GM12878 (cell line): ENCODE results near the gene SPRED3. TPM values are rescaled to one million over a fixed set of nuclear protein-coding genes. Genes with fewer than 3 reads are reported as not detected.
A peak's percentile ranks its signal among the peaks of the same experiment; 100 is the strongest.

Experiments used
- ATAC-seq: fragments of 200-7000 bp; cut with Tn5 transposase; 3 replicates; pipeline ENCODE4 v1.9.1; 2020; ENCODE audit warnings: mild to moderate bottlenecking, moderate library complexity
- BruUV-seq: library from RNA; stranded (reverse); fragments of 400-500 nt; replicated peaks from 2 replicates; lab custom pipeline; 2021; lab: Mats Ljungman, UMichigan
- CTCF ChIA-PET: fragments of 300-600 bp; sonication (Branson Sonifier 250); formaldehyde crosslinking; extraction: SDS; loops from one replicate; lab custom pipeline; 2021; ENCODE audit warnings: inconsistent platforms; lab: Yijun Ruan, JAX
- POLR2A ChIA-PET: fragments of 350-600 bp; formaldehyde crosslinking; extraction: SDS; loops from one replicate; lab custom pipeline; 2021; ENCODE audit warnings: inconsistent platforms; lab: Charles Lee
- RAD21 ChIA-PET: fragments of 300-600 bp; sonication (Branson Sonifier 250); formaldehyde crosslinking; loops from one replicate; lab custom pipeline; 2023; ENCODE audit warnings: antibody characterized with exemption; ENCODE audit not compliant: unreplicated experiment; lab: Charles Lee
- SMC1A ChIA-PET: fragments of 300-600 bp; sonication (Branson Sonifier 250); formaldehyde crosslinking; loops from one replicate; lab custom pipeline; 2023; ENCODE audit not compliant: unreplicated experiment, uncharacterized antibody; lab: Charles Lee
- DNase-seq: peaks from one replicate; pipeline ENCODE4 v3.0.0-alpha.2; 2011; ENCODE audit warnings: low read depth, low spot score
- FAIRE-seq: peaks from 3 replicates; lab custom pipeline; 2011; peaks lifted over from hg19 to GRCh38; lab: Jason Lieb, UNC
- H2AFZ ChIP-seq: 2 replicates; pipeline ENCODE4 v1.6.0; 2011; ENCODE audit warnings: low read depth, low read length, control low read depth; ENCODE audit not compliant: control insufficient read depth
- H3K27ac ChIP-seq: 2 replicates; pipeline ENCODE4 v1.5.1; 2011; ENCODE audit warnings: control low read depth; ENCODE audit not compliant: control insufficient read depth, insufficient read depth
- H3K27me3 ChIP-seq, 2 experiments: replicated peaks in 1 of 2; 2 replicates each; pipeline versions ENCODE4 v1.6.0 to v1.6.1; 2011; ENCODE audit warnings: low read length in 1 of 2; ENCODE audit not compliant: control insufficient read depth in 2 of 2, insufficient read depth in 2 of 2
- H3K36me3 ChIP-seq, 2 experiments: 2 replicates each; pipeline ENCODE4 v1.5.1; 2011; ENCODE audit warnings: low read length in 1 of 2; ENCODE audit not compliant: control insufficient read depth in 2 of 2, insufficient read depth in 2 of 2
- H3K4me1 ChIP-seq: 2 replicates; pipeline ENCODE4 v1.6.1; 2011; ENCODE audit warnings: mild to moderate bottlenecking, low read length, moderate library complexity, mixed read lengths; ENCODE audit not compliant: control insufficient read depth, insufficient read depth
- H3K4me2 ChIP-seq: 2 replicates; pipeline ENCODE4 v1.6.0; 2011; ENCODE audit warnings: control low read depth; ENCODE audit not compliant: control insufficient read depth, insufficient read depth
- H3K4me3 ChIP-seq: fragments of 200-600 bp; sonication (generic); 2 replicates; pipeline ENCODE4 v1.5.1; 2016
- H3K79me2 ChIP-seq: 2 replicates; pipeline ENCODE4 v1.6.0; 2011; ENCODE audit warnings: low read length; ENCODE audit not compliant: control insufficient read depth, insufficient read depth
- H3K9ac ChIP-seq: 2 replicates; pipeline ENCODE4 v1.8.0; 2011; ENCODE audit warnings: low read length, control low read depth, mixed read lengths; ENCODE audit not compliant: control insufficient read depth, insufficient read depth
- H3K9me3 ChIP-seq: replicated peaks from 3 replicates; pipeline ENCODE4 v1.5.1; 2011; ENCODE audit warnings: mild to moderate bottlenecking, low read length; ENCODE audit not compliant: control insufficient read depth, insufficient read depth
- H4K20me1 ChIP-seq: 2 replicates; pipeline ENCODE4 v1.6.0; 2011; ENCODE audit not compliant: control insufficient read depth, insufficient read depth
- ATF7 ChIP-seq: fragments of 450-650 bp; IDR thresholded peaks from 2 replicates; pipeline ENCODE4 v1.6.1; 2016; ENCODE audit warnings: low read depth, mild to moderate bottlenecking
- BCL3 ChIP-seq: IDR thresholded peaks from 2 replicates; pipeline ENCODE4 v1.6.1; 2011; ENCODE audit warnings: borderline replicate concordance, low read depth, mild to moderate bottlenecking, moderate library complexity, low read length; ENCODE audit not compliant: insufficient read depth, poor library complexity, severe bottlenecking
- BHLHE40 ChIP-seq, 2 experiments: fragments of 450-650 bp in 1 of 2; IDR thresholded peaks; 2 replicates each; pipeline ENCODE4 v1.6.1; 2011 to 2017; ENCODE audit warnings: low read depth in 2 of 2, borderline replicate concordance in 1 of 2, improper control_type of control experiment in 1 of 2, low read length in 1 of 2, mild to moderate bottlenecking in 1 of 2
- CREM ChIP-seq: IDR thresholded peaks from 2 replicates; pipeline ENCODE4 v1.6.1; 2014; ENCODE audit warnings: antibody characterized with exemption, low read depth
- EZH2 ChIP-seq: IDR thresholded peaks from 2 replicates; pipeline ENCODE4 v1.6.1; 2012; ENCODE audit warnings: low read depth, mild to moderate bottlenecking, control low read depth, inconsistent platforms, low read length, borderline replicate concordance; ENCODE audit not compliant: control insufficient read depth
- HDAC2 ChIP-seq: fragments of 200-600 bp; sonication (generic); IDR thresholded peaks from 2 replicates; pipeline ENCODE4 v1.6.1; 2017
- IKZF1 ChIP-seq: fragments of 450-650 bp; conservative IDR thresholded peaks from 2 replicates; pipeline ENCODE4 v1.6.1; 2017; ENCODE audit warnings: antibody characterized with exemption, mild to moderate bottlenecking
- MYC ChIP-seq: IDR thresholded peaks from 2 replicates; pipeline ENCODE4 v1.6.1; 2011; ENCODE audit warnings: mild to moderate bottlenecking, low read length, moderate library complexity, inconsistent platforms; ENCODE audit not compliant: insufficient read depth, insufficient replicate concordance, insufficient read length, severe bottlenecking
- NFIC ChIP-seq: IDR thresholded peaks from 2 replicates; pipeline ENCODE4 v1.6.1; 2012; ENCODE audit warnings: low read depth, mild to moderate bottlenecking, inconsistent platforms, low read length, moderate library complexity
- PAX5 ChIP-seq: IDR thresholded peaks from 2 replicates; pipeline ENCODE4 v1.6.1; 2011; ENCODE audit warnings: low read depth, low read length, borderline replicate concordance
- SKIL ChIP-seq: fragments of 450-650 bp; IDR thresholded peaks from 2 replicates; pipeline ENCODE4 v1.6.1; 2017; ENCODE audit warnings: mild to moderate bottlenecking, low read depth, inconsistent platforms; ENCODE audit not compliant: poor library complexity, severe bottlenecking
- TCF12 ChIP-seq: IDR thresholded peaks from 2 replicates; pipeline ENCODE4 v1.6.1; 2011; ENCODE audit warnings: low read depth, mild to moderate bottlenecking, low read length
- ZBED1 ChIP-seq: IDR thresholded peaks from 2 replicates; pipeline ENCODE4 v1.6.1; 2016; ENCODE audit warnings: borderline replicate concordance
- WGBS: methylation state at CpG from one replicate; pipeline ENCODE4 v1.1.6; 2016; ENCODE audit warnings: low lambda C conversion rate; ENCODE audit not compliant: insufficient replicate concordance, insufficient coverage; ENCODE audit errors: missing lambda C conversion rate; 5-methylcytosine and 5-hydroxymethylcytosine counted together
- in situ Hi-C: fragments of 300-500 bp; cut with MboI; formaldehyde crosslinking; loops from 9 replicates; pipeline ENCODE4 v1.14.3; 2018; ENCODE audit warnings: mixed read lengths
- intact Hi-C: fragments of 100-400 bp; cut with micrococcal nuclease; formaldehyde crosslinking; loops from one replicate; pipeline ENCODE4 v1.14.2; 2022; ENCODE audit not compliant: unreplicated experiment
- polyA plus RNA-seq, 11 experiments: library from polyadenylated mRNA; depleted of rRNA in 4 of 11; unstranded in 6 of 11; stranded (reverse) in 5 of 11; fragments of >200 nt; fragmentation: Nextera tagmentation in 4 of 11; fragmentation: Illumina TruSeq in 1 of 11; extraction: Ambion mirVana in 4 of 11; extraction: Trizol in 1 of 11; gene quantifications; 1 replicate in 1 of 11; 2 replicates in 10 of 11; pipeline versions ENCODE4 v1.2.1 to v1.2.3, GENCODE V29; 2011 to 2016; ENCODE audit warnings: inconsistent platforms in 2 of 11, missing spikeins in 2 of 11, low read depth in 1 of 11
- total RNA-seq, 4 experiments: library from RNA; depleted of rRNA in 3 of 4; stranded (reverse); fragments of >200 nt in 3 of 4; fragmentation: Illumina TruSeq in 1 of 4; extraction: Trizol in 1 of 4; gene quantifications; 2 replicates each; pipeline versions ENCODE4 v1.2.1 to v1.2.3, GENCODE V29; 2013 to 2021
- TF ChIP-seq, protein P1 (sequence below): fragments of 450-650 bp; formaldehyde crosslinking; IDR thresholded peaks from 2 replicates; pipeline ENCODE4 v1.4.0; 2020; ENCODE audit warnings: mild to moderate bottlenecking, moderate library complexity

The SPRED3 gene
- total and polyA plus RNA-seq, 10 of the 15 experiments (the other 5 are each of a cell fraction or from before 2014, with no cell fraction given), result 0.09 to 1.5 (median 0.31) TPM; not detected in 2

DNA sequence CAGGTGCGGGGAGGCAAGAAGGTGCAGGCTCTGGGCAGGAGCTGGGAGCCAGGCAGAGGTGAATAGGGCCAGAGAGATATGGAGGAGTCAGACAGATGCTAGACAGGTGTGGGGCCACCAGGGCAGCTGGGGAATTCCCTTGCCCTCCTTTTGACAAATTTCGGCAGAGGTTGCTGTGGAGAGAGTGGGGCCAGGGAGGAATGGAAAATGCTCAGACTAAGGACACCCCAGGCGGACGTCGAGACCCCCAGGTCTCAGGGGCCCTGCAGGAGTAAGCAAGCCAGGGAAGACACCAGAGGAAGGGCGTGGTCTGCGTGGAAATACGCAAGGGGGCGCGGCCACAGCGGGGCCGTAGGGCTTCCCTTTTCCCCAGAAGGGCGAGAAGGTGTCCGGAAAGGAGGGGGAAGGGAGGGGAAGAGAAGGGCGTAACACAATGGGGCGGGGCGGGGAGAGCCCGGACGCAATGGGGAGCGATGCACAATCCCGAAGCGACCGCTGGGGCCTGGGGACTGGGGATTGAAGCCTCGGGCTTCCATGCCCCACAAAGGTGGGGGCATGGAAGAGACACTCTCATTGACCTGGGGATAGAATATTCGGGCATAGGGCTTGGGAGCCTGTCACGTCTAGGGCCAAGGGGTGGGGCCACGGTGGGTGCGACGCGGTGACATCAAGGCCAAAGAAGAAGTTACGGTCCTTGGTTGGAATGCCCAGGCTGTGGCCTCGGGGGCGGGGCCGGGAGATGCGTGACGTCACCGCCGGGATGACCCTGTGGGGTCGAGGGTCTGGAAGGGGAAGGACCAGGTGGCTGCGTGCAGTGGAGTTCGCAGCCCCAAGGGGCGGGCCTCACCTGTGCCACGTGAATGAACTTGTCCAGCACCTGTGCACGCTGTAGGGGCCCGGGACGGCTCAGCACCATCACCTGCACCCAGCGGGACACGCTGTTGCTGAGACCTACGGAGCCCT lies 29.3 kb downstream of the SPRED3 start:
- ChIA-PET CTCF (interaction anchor here (0.8 kb wide), 1 partner anchor 146 kb away, joined by 3 read pairs; no protein-coding TSS in a partner anchor), RAD21 (interaction anchor here (1.5 kb wide), 1 partner anchor 15 kb away, joined by 5 read pairs; the partner anchor contains the start of gene FAM98C), SMC1A (interaction anchor here (1.0 kb wide), 1 partner anchor 13 kb away, joined by 3 read pairs; no protein-coding TSS in a partner anchor), POLR2A (no interaction called here)
- H3K9me3 ChIP-seq, result no peaks in the 10 kb centered on the region
- in situ Hi-C loops (loop anchor here (25.0 kb wide), 1 partner anchor 219 kb away; the partner anchor contains the start of gene ACTN4), intact Hi-C loops (no loop called here)
- ATAC-seq (peak; percentile 91), FAIRE-seq (peak; percentile 38), DNase-seq (no peak)
- H2AFZ ChIP-seq, result peak overlapping the region; percentile 29
- BruUV-seq, result no TSS peak
- WGBS, result 4% methylated on average over 46 of the region's 49 CpGs
- H3K4me3 ChIP-seq, result peak overlapping the region; percentile 54
- no peak overlapping the region for H3K9ac ChIP-seq
- peak overlapping the region; percentile 68 for H3K4me2 ChIP-seq
- peaks cover 7% of the 10 kb centered on the region for H3K4me1 ChIP-seq
- H3K27ac ChIP-seq, result no peak overlapping the region
- H3K79me2 ChIP-seq, result no peaks in the 10 kb centered on the region
- H4K20me1 ChIP-seq, result no peaks in the 10 kb centered on the region
- H3K36me3 ChIP-seq, result no peaks in the 10 kb centered on the region
- H3K27me3 ChIP-seq, result no peaks in the 10 kb centered on the region; a peak in 1 of 4 replicates
- TF ChIP-seq MYC, result no peak
- no peak for TF ChIP-seq EZH2
- TF ChIP-seq BCL3, result no peak
- TF ChIP-seq IKZF1, result peak; percentile 26; the same call in 1 of the 2 replicates
- 0 out of 2 replicates have a peak, but pooled peaks have one; percentile 27 for TF ChIP-seq TCF12
- no peak; the same call in 1 of the 2 replicates for TF ChIP-seq ATF7
- peak; percentile 25 for TF ChIP-seq SKIL
- 0 out of 4 replicates have a peak, but pooled peaks of 1 of the 2 experiments have one; percentile 6 for TF ChIP-seq BHLHE40 (IDR thresholded peaks at IDR 0.05; ENCODE audit: borderline replicate concordance in 1 of 2, low read depth in 2 of 2, low read length in 1 of 2)
- no peak for TF ChIP-seq HDAC2
- no peak for TF ChIP-seq NFIC
- no peak for TF ChIP-seq ZBED1
- TF ChIP-seq CREM, result peak; percentile 59; the same call in 1 of the 2 replicates
- TF ChIP-seq PAX5, result 0 out of 2 replicates have a peak, but pooled peaks have one; percentile 5
- TF ChIP-seq, protein P1, sequence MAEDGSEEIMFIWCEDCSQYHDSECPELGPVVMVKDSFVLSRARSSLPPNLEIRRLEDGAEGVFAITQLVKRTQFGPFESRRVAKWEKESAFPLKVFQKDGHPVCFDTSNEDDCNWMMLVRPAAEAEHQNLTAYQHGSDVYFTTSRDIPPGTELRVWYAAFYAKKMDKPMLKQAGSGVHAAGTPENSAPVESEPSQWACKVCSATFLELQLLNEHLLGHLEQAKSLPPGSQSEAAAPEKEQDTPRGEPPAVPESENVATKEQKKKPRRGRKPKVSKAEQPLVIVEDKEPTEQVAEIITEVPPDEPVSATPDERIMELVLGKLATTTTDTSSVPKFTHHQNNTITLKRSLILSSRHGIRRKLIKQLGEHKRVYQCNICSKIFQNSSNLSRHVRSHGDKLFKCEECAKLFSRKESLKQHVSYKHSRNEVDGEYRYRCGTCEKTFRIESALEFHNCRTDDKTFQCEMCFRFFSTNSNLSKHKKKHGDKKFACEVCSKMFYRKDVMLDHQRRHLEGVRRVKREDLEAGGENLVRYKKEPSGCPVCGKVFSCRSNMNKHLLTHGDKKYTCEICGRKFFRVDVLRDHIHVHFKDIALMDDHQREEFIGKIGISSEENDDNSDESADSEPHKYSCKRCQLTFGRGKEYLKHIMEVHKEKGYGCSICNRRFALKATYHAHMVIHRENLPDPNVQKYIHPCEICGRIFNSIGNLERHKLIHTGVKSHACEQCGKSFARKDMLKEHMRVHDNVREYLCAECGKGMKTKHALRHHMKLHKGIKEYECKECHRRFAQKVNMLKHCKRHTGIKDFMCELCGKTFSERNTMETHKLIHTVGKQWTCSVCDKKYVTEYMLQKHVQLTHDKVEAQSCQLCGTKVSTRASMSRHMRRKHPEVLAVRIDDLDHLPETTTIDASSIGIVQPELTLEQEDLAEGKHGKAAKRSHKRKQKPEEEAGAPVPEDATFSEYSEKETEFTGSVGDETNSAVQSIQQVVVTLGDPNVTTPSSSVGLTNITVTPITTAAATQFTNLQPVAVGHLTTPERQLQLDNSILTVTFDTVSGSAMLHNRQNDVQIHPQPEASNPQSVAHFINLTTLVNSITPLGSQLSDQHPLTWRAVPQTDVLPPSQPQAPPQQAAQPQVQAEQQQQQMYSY (CRISPR knock-in tag), result no peak
